C4-2B (cell line): ENCODE data around the gene SCFD2.
A peak's percentile ranks its signal among the peaks of the same experiment; 100 is the strongest.

Source experiments
- H3K27ac ChIP-seq: fragments of 450-650 bp; 2 replicates; pipeline ENCODE4 v1.5.1; 2017
- ZFX ChIP-seq: fragments of 450-650 bp; IDR thresholded peaks from 2 replicates; pipeline ENCODE4 v1.6.1; 2017
- TF ChIP-seq, protein P1 (sequence below): fragments of 450-650 bp; conservative IDR thresholded peaks from 2 replicates; pipeline ENCODE4 v1.5.1; 2017; ENCODE audit warnings: mild to moderate bottlenecking

The SCFD2 gene

GRCh38 chr4:52853351-52853750 lies 512.5 kb downstream of the SCFD2 start:
- no peak for TF ChIP-seq ZFX
- TF ChIP-seq, protein P1, sequence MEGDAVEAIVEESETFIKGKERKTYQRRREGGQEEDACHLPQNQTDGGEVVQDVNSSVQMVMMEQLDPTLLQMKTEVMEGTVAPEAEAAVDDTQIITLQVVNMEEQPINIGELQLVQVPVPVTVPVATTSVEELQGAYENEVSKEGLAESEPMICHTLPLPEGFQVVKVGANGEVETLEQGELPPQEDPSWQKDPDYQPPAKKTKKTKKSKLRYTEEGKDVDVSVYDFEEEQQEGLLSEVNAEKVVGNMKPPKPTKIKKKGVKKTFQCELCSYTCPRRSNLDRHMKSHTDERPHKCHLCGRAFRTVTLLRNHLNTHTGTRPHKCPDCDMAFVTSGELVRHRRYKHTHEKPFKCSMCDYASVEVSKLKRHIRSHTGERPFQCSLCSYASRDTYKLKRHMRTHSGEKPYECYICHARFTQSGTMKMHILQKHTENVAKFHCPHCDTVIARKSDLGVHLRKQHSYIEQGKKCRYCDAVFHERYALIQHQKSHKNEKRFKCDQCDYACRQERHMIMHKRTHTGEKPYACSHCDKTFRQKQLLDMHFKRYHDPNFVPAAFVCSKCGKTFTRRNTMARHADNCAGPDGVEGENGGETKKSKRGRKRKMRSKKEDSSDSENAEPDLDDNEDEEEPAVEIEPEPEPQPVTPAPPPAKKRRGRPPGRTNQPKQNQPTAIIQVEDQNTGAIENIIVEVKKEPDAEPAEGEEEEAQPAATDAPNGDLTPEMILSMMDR = no peak
- H3K27ac ChIP-seq = no peak overlapping the region

- no peak for TF ChIP-seq ZFX
- TF ChIP-seq, protein P1 = no peak
- no peak overlapping the region for H3K27ac ChIP-seq
These were observed 513.1 kb downstream of the SCFD2 start for GRCh38 chr4:52852711-52853110.

DNA sequence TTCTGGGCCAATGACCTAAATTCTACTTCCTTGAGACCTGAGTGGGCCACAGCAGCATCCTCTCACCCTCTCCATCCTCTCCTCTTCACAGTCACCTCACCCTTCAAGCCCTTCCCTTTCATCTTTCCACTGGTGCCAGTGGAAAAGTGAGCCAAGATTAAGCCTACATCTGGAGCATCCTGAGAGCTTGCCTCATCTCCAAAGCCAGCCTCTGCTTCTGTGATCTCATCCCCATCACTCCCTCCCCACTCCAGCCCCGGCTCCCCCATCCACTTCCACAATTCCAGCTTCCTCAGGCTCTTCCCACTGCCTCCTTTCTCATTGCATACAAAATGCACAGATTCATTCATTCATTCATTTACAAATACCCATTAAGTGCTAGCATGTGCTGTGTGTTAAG lies 513.8 kb downstream of the SCFD2 start:
- no peak for TF ChIP-seq ZFX
- TF ChIP-seq, protein P1 = no peak
- H3K27ac ChIP-seq = no peak overlapping the region

DNA sequence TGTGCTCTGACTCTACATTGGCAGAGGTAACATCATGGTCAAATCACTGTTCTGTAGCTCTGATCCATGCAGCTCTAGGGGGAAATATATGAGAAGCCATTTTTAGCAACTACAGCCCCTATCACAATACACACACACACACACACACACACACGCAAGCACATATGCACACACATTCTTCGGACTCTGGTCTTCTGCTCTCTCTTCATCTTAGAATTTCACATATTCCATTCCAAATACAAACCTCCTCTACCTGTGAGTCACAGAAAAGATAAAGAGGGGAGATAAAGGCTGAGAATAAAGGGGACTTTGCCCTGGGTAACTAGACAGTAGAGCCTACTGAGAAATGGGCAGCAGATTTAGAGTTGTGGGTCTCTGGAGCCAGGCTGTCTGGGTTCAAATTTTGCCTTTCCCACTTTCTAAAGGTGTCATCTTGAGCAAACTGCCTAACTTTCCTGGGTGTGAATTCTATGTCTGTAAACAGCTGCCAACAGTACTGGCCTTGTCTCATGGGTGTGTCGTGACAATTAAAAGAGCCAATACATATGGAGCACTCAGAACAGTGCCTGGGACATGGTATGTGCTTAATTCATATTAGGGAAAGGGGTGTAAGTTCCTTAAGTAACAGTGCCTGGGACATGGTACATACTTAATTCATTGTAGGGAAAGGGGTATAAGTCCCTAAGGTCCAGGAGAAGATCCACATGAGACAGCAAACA lies 515.3 kb downstream of the SCFD2 start:
- H3K27ac ChIP-seq = no peak overlapping the region
- no peak for TF ChIP-seq ZFX
- TF ChIP-seq, protein P1 = no peak

DNA sequence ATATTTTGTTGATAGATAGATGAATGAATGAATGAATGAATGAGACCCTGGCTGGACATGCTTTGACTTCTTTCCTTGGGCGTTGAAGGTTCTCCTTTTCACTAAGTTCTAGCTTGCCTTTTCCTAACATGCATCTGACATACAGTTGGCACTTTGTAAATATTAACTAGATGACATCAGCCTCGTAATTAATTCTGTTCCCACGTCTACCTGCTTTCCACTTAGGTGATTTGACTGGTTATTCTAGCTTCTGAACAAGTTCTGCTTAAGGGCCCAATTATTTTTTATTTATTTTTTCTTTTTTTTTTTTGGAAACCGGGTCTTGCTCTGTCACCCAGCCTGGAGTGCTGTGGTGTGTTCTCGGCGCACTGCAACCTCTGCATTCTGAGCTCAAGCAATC lies 517.6 kb downstream of the SCFD2 start:
- TF ChIP-seq ZFX = no peak
- TF ChIP-seq, protein P1 = no peak
- H3K27ac ChIP-seq = peak overlapping the region; percentile 31; the same call in 1 of the 2 replicates

DNA sequence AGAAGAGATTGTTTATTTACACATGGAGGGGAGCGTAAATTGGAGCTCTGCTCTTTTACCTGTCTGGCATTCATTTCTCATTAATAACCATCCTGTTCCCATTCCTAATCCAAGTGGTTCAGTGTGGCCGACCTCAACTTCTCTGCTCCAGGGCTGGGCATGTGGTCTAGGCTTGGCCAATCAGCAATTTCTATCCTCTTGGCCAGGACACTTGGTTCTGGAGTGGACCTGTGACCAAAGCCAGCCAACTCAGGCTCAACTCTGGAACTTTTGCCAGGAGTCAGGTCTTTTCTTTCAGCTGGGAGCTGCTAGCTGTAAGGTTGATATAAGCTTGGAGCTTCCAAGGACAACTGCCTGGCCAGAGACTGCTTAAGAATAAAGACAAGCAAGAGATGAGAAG lies 519.4 kb downstream of the SCFD2 start:
- TF ChIP-seq, protein P1 = no peak
- TF ChIP-seq ZFX = no peak
- peak overlapping the region; percentile 10; the same call in 1 of the 2 replicates for H3K27ac ChIP-seq

DNA sequence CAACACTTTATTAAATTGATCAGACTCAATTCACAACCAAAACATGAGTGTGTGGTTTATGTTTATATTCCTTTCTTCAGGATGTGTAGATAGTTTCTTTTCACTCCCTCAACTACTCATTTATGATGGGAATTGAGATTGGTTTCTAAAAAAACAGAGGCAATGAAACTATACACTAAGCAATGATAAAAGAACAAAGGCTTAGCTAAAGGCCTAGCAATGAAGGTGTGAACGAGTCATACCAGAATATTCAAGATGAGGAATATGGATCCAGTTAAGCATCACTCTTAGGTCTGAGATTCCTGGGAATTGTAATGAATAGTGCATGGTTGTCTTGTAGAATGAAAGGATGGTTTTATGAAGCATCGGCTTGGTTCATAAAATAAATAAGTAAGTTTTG lies 521.3 kb downstream of the SCFD2 start:
- TF ChIP-seq, protein P1 = no peak
- no peak for TF ChIP-seq ZFX
- H3K27ac ChIP-seq = no peak overlapping the region
